ENCODE data around the gene BFSP2.
A peak's percentile ranks its signal among the peaks of the same experiment; 100 is the strongest.

The BFSP2 gene

DNA sequence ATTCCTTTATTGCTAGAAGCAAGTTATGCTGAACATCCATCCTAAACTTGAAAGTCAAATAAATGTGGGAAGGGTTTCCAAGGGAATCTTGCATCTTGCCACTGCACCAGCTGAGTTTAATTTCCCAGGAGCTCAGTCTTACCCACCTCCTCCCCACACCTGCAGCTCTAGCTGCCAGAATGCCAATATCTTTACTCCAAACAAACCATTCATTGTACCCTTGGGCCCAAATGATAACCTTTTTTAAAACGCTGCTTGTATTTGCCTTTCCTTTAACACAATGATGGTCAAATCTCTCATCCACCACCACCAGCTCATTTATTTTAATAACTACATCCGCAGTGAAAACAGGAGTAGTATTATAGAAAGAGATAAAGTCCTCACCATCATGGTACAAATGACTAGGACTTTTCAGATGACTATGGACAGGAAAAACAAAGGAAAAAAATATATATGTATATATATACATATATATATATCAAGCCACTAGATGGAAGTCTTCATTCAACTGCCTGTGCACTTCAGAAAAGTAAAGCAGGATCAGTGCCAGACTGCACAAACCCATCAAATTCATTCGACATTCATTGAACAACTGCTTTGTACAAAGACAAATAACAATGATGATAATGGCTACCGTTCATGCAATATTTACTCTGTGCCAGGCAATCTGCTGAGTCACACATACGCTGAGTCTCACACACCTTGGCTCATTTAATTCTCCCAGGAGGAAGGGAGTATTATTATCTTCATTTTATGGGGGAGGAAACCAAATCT is 44.0 kb downstream of the BFSP2 start:
- Histone ChIP-seq H2AFZ (ENCODE audit: low read depth, low read length) (peak overlapping the region; percentile 70), H3K36me3 (replicated peaks; ENCODE audit: low read depth, low read length) (no peaks in the 10 kb centered on the region), H3K79me2 (ENCODE audit: low read length) (no peaks in the 10 kb centered on the region), H3K4me2 (ENCODE audit: low read length) (peak overlapping the region; percentile 86), H3K4me3 (ENCODE audit: low read length) (no peak overlapping the region), H3K9ac (ENCODE audit: low read length) (peak overlapping the region; percentile 15; the same call in 1 of the 2 replicates), H3K9me3 (ENCODE audit: insufficient read depth, low read length) (peaks cover 5% of the 10 kb centered on the region; the same call in 1 of the 2 replicates), H4K20me1 (ENCODE audit: insufficient read depth, low read length) (no peaks in the 10 kb centered on the region), H3K27me3 (ENCODE audit: low read depth, low read length) (no peaks in the 10 kb centered on the region), H3K4me1 (ENCODE audit: low read length) (peaks cover 69% of the 10 kb centered on the region), H3K27ac (ENCODE audit: low read length) (peak overlapping the region; percentile 54)
- TF ChIP-seq, protein P1, sequence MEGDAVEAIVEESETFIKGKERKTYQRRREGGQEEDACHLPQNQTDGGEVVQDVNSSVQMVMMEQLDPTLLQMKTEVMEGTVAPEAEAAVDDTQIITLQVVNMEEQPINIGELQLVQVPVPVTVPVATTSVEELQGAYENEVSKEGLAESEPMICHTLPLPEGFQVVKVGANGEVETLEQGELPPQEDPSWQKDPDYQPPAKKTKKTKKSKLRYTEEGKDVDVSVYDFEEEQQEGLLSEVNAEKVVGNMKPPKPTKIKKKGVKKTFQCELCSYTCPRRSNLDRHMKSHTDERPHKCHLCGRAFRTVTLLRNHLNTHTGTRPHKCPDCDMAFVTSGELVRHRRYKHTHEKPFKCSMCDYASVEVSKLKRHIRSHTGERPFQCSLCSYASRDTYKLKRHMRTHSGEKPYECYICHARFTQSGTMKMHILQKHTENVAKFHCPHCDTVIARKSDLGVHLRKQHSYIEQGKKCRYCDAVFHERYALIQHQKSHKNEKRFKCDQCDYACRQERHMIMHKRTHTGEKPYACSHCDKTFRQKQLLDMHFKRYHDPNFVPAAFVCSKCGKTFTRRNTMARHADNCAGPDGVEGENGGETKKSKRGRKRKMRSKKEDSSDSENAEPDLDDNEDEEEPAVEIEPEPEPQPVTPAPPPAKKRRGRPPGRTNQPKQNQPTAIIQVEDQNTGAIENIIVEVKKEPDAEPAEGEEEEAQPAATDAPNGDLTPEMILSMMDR (IDR thresholded peaks at IDR 0.05; ENCODE audit: low read depth, low read length) = peak; percentile 18; the same call in 1 of the 2 replicates
- TF ChIP-seq EZH2phosphoT487 (IDR thresholded peaks at IDR 0.05; ENCODE audit: low read depth) = no peak

DNA sequence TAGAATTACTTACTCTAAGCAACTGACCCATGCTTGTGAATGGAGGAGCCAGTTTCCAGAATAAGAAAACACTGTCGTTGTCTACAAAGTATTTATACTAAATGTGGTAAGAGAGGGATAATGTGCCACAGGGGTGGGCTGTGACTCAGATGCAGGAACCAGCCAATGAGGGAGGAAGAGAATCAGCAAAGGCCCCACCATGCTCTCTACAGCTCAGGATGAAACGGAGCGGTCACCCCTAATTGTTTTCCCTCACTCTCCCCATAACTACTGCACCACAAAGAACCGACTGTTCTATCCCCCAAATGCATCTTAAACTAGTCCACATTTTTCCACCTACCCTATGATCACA is 44.5 kb downstream of the BFSP2 start:
- TF ChIP-seq EZH2phosphoT487 (IDR thresholded peaks at IDR 0.05; ENCODE audit: low read depth) = no peak
- TF ChIP-seq, protein P1 (IDR thresholded peaks at IDR 0.05; ENCODE audit: low read depth, low read length) = no peak
- Histone ChIP-seq H3K4me1 (ENCODE audit: low read length) (peaks cover 74% of the 10 kb centered on the region), H3K36me3 (replicated peaks; ENCODE audit: low read depth, low read length) (no peaks in the 10 kb centered on the region), H3K4me3 (ENCODE audit: low read length) (no peak overlapping the region), H3K79me2 (ENCODE audit: low read length) (no peaks in the 10 kb centered on the region), H3K9ac (ENCODE audit: low read length) (no peak overlapping the region), H3K9me3 (ENCODE audit: insufficient read depth, low read length) (peaks cover 5% of the 10 kb centered on the region; the same call in 1 of the 2 replicates), H3K27me3 (ENCODE audit: low read depth, low read length) (no peaks in the 10 kb centered on the region), H4K20me1 (ENCODE audit: insufficient read depth, low read length) (no peaks in the 10 kb centered on the region), H3K27ac (ENCODE audit: low read length) (peak overlapping the region; percentile 44), H3K4me2 (ENCODE audit: low read length) (peak overlapping the region; percentile 48), H2AFZ (ENCODE audit: low read depth, low read length) (no peak overlapping the region)

DNA sequence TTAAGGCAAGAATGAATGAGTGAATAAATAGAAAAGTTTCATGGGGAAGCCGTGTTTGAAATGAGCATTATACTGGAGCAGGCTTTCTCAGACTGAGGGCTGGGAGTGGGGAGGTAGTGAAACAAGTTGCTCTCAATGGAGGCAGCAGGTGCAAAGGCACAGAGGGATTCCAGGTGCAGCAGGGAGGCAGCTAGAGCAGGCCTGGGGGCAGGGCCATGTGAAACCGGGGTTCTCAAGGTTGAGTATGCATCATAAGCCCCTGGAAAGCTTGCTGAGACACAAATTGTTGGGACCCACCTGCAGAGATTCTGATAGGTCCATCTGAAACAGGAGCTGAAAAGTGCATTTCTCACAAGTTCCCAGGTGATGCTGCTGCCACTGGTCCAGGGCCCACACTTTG is 45.3 kb downstream of the BFSP2 start:
- Histone ChIP-seq H4K20me1 (ENCODE audit: insufficient read depth, low read length) (no peaks in the 10 kb centered on the region), H3K4me2 (ENCODE audit: low read length) (peak overlapping the region; percentile 48), H3K4me1 (ENCODE audit: low read length) (peaks cover 81% of the 10 kb centered on the region), H3K27ac (ENCODE audit: low read length) (peak overlapping the region; percentile 44), H2AFZ (ENCODE audit: low read depth, low read length) (no peak overlapping the region), H3K27me3 (ENCODE audit: low read depth, low read length) (no peaks in the 10 kb centered on the region), H3K9ac (ENCODE audit: low read length) (no peak overlapping the region), H3K9me3 (ENCODE audit: insufficient read depth, low read length) (no peaks in the 10 kb centered on the region), H3K4me3 (ENCODE audit: low read length) (no peak overlapping the region), H3K79me2 (ENCODE audit: low read length) (no peaks in the 10 kb centered on the region), H3K36me3 (replicated peaks; ENCODE audit: low read depth, low read length) (no peaks in the 10 kb centered on the region)
- no peak for TF ChIP-seq EZH2phosphoT487 (IDR thresholded peaks at IDR 0.05; ENCODE audit: low read depth)
- TF ChIP-seq, protein P1 (IDR thresholded peaks at IDR 0.05; ENCODE audit: low read depth, low read length) = no peak

DNA sequence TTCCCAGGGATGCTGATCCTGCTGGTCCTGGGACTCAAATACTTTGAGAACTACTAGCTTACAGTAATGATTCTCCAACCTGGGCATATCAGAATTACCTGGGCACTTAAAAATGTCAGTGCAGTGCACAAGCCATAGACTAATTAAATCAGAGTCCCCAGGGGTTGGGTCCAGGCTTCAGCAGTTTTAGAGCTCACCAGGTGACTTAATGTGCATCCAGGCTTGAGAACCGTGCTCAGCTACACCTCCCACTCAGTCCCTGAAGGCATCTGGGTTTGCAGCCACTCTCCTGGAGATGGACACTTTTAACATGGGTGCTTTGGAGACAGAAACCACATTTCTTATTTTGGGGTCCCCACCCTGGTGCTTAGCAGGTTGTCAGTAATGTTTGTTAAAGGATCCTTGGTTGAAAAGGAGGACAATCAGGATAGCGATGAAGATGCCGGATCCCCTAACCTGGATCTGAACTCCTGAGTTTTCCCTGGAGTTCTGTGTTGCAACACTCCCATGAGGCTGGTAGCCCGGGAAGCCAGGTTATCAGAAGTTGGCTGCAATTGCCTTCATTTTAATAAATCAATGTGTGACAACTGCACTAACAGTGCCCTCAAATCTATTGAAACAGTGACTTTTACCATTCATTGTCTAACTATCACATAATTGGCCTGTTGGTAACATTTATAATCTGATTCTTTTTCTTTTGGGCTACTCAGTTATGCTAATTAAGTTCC is 48.1 kb downstream of the BFSP2 start:
- Histone ChIP-seq H3K9me3 (ENCODE audit: insufficient read depth, low read length) (no peaks in the 10 kb centered on the region), H3K4me3 (ENCODE audit: low read length) (peak overlapping the region; percentile 65), H3K4me2 (ENCODE audit: low read length) (peak overlapping the region; percentile 88), H2AFZ (ENCODE audit: low read depth, low read length) (no peak overlapping the region), H3K36me3 (replicated peaks; ENCODE audit: low read depth, low read length) (no peaks in the 10 kb centered on the region), H3K79me2 (ENCODE audit: low read length) (no peaks in the 10 kb centered on the region), H3K4me1 (ENCODE audit: low read length) (peaks cover 69% of the 10 kb centered on the region), H3K27ac (ENCODE audit: low read length) (peak overlapping the region; percentile 92), H3K27me3 (ENCODE audit: low read depth, low read length) (no peaks in the 10 kb centered on the region), H3K9ac (ENCODE audit: low read length) (peak overlapping the region; percentile 66), H4K20me1 (ENCODE audit: insufficient read depth, low read length) (no peaks in the 10 kb centered on the region)
- no peak for TF ChIP-seq EZH2phosphoT487 (IDR thresholded peaks at IDR 0.05; ENCODE audit: low read depth)
- TF ChIP-seq, protein P1 (IDR thresholded peaks at IDR 0.05; ENCODE audit: low read depth, low read length) = no peak

All from OCI-LY3 (cell line).